ENCODE data around the gene TMEM213. TPM values are rescaled to one million over a fixed set of nuclear protein-coding genes. Genes with fewer than 3 reads are reported as not detected.

Gene TMEM213
- polyA plus RNA-seq, 1 donor (not counting 4 experiments of a cell fraction or from before 2014, with no cell fraction given): not detected

DNA sequence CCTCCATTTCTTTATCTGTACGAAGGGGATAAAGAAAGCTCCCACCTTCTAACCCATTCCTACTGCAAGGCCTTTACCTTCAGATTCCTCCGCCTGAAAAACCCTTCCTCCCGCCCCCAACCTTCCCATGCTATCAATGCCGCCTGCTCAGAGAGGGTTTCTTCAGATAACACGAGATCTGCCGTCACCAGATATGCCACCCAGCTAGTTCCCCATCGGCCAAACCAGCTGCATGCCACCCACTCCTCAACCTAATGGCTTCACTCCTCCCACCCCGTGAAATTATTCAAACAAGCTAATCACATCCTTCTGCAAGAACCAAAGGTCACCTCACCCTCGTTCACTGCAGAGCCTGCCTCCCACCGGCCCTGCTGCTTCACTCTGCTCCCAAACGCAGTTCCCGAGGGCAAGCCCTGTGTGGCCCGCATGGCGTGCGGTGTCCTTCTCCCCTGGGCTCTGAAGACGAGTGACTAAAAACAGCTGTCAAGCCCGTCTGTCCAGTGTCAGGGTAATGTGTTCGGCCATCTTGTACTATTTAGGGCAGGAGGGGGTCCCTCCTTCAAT is 46.8 kb upstream of the TMEM213 start:
- Histone ChIP-seq H4K20me1 (ENCODE audit: control insufficient read depth, extremely low read depth, insufficient read depth, low read length) (no peaks in the 10 kb centered on the region), H3K4me3 (ENCODE audit: control insufficient read depth in 2 of 3, extremely low read depth in 1 of 3, insufficient read depth in 2 of 3, low read depth in 1 of 3, low read length in 3 of 3) (no peak overlapping the region), H3K79me2 (ENCODE audit: control insufficient read depth, insufficient read depth, low read length) (no peaks in the 10 kb centered on the region), H3K4me1 (ENCODE audit: control insufficient read depth, extremely low read depth, insufficient read depth, low read length) (no peaks in the 10 kb centered on the region), H2AFZ (ENCODE audit: control insufficient read depth, low read length) (no peak overlapping the region), H3K9me1 (ENCODE audit: control insufficient read depth, extremely low read depth, insufficient read depth, low read length) (no peaks in the 10 kb centered on the region), H3K27me3 (ENCODE audit: control insufficient read depth, extremely low read depth, insufficient read depth, low read length) (no peaks in the 10 kb centered on the region), H3K36me3 (ENCODE audit: control insufficient read depth in 2 of 2, extremely low read depth in 1 of 2, insufficient read depth in 2 of 2, low read length in 2 of 2) (no peaks in the 10 kb centered on the region), H3K4me2 (ENCODE audit: control insufficient read depth, extremely low read depth, insufficient read depth, low read depth, low read length) (no peak overlapping the region), H3K9ac (ENCODE audit: control insufficient read depth, extremely low read depth, insufficient read depth, low read length) (no peak overlapping the region), H3K9me3 (ENCODE audit: control insufficient read depth, low read depth, low read length) (peaks cover 2% of the 10 kb centered on the region), H3K27ac (ENCODE audit: control insufficient read depth, insufficient read depth, low read length) (no peak overlapping the region)
- FAIRE-seq (no peak), DNase-seq (ENCODE audit: low read depth, low spot score) (no peak)
- TF ChIP-seq, protein P1, sequence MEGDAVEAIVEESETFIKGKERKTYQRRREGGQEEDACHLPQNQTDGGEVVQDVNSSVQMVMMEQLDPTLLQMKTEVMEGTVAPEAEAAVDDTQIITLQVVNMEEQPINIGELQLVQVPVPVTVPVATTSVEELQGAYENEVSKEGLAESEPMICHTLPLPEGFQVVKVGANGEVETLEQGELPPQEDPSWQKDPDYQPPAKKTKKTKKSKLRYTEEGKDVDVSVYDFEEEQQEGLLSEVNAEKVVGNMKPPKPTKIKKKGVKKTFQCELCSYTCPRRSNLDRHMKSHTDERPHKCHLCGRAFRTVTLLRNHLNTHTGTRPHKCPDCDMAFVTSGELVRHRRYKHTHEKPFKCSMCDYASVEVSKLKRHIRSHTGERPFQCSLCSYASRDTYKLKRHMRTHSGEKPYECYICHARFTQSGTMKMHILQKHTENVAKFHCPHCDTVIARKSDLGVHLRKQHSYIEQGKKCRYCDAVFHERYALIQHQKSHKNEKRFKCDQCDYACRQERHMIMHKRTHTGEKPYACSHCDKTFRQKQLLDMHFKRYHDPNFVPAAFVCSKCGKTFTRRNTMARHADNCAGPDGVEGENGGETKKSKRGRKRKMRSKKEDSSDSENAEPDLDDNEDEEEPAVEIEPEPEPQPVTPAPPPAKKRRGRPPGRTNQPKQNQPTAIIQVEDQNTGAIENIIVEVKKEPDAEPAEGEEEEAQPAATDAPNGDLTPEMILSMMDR (optimal IDR thresholded peaks at IDR 0.05 in 1 of 3, IDR thresholded peaks at IDR 0.05 in 1 of 3, conservative IDR thresholded peaks at IDR 0.05 in 1 of 3; ENCODE audit: extremely low read depth in 1 of 3, insufficient read depth in 2 of 3, low read length in 3 of 3): no peak
- no peak for TF ChIP-seq EZH2 (IDR thresholded peaks at IDR 0.05; ENCODE audit: low read length)
- dilution Hi-C loops (cut with MboI; ENCODE audit: extremely low pct_ligation_motif_present, low sequenced_read_pairs): no loop called here

DNA sequence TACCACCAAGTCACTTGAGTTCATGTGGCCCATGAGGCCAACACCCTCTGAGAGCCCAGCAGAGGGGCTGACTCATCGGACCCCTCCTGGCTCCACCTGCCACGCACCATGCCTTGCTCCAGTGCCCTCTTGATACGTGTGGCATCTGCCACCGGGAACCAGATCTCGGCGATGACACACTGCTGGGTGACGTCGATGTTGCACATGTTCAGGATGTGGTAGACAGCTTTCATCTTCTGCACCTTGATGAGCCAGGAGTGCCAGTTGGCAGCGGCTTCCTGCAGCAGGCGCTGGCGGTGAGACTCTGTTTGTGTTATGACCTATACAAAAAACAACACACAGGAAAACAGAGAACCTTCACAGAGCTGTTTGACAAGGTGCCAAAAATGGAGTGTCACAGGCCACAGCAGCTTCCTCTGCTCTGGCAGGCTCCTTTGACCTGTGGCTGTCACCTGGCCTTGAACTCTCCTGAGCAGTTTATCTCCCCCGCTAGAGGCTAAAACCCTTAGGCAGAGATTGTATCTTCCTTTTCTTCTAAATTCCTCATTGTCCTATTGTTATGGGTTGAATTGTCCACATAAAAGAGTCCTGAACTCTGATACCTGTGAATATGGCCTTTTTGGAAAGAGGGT is 45.2 kb upstream of the TMEM213 start:
- dilution Hi-C loops (cut with MboI; ENCODE audit: extremely low pct_ligation_motif_present, low sequenced_read_pairs): no loop called here
- H2AFZ ChIP-seq (ENCODE audit: control insufficient read depth, low read length): no peak overlapping the region
- H3K4me3 ChIP-seq (ENCODE audit: control insufficient read depth in 2 of 3, extremely low read depth in 1 of 3, insufficient read depth in 2 of 3, low read depth in 1 of 3, low read length in 3 of 3): no peak overlapping the region
- no peak overlapping the region for H3K9ac ChIP-seq (ENCODE audit: control insufficient read depth, extremely low read depth, insufficient read depth, low read length)
- H3K4me2 ChIP-seq (ENCODE audit: control insufficient read depth, extremely low read depth, insufficient read depth, low read depth, low read length): no peak overlapping the region
- H4K20me1 ChIP-seq (ENCODE audit: control insufficient read depth, extremely low read depth, insufficient read depth, low read length): no peaks in the 10 kb centered on the region
- TF ChIP-seq, protein P1 (optimal IDR thresholded peaks at IDR 0.05 in 1 of 3, IDR thresholded peaks at IDR 0.05 in 1 of 3, conservative IDR thresholded peaks at IDR 0.05 in 1 of 3; ENCODE audit: extremely low read depth in 1 of 3, insufficient read depth in 2 of 3, low read length in 3 of 3): no peak
- TF ChIP-seq EZH2 (IDR thresholded peaks at IDR 0.05; ENCODE audit: low read length): no peak
- H3K27ac ChIP-seq (ENCODE audit: control insufficient read depth, insufficient read depth, low read length): no peak overlapping the region
- H3K36me3 ChIP-seq (ENCODE audit: control insufficient read depth in 2 of 2, extremely low read depth in 1 of 2, insufficient read depth in 2 of 2, low read length in 2 of 2): no peaks in the 10 kb centered on the region
- peaks cover 2% of the 10 kb centered on the region for H3K9me3 ChIP-seq (ENCODE audit: control insufficient read depth, low read depth, low read length)
- DNase-seq (ENCODE audit: low read depth, low spot score): no peak
- H3K4me1 ChIP-seq (ENCODE audit: control insufficient read depth, extremely low read depth, insufficient read depth, low read length): no peaks in the 10 kb centered on the region
- H3K27me3 ChIP-seq (ENCODE audit: control insufficient read depth, extremely low read depth, insufficient read depth, low read length): no peaks in the 10 kb centered on the region
- no peak for FAIRE-seq
- H3K9me1 ChIP-seq (ENCODE audit: control insufficient read depth, extremely low read depth, insufficient read depth, low read length): no peaks in the 10 kb centered on the region
- no peaks in the 10 kb centered on the region for H3K79me2 ChIP-seq (ENCODE audit: control insufficient read depth, insufficient read depth, low read length)

Measured in keratinocyte (primary cell).